ENCODE measurements around the gene CARS1.

GRCh38 chr11:3090096-3090901 is 33.1 kb upstream of the CARS1 start:
- TF ChIP-seq POLR2A (IDR thresholded peaks at IDR 0.05) (no peak), CTCF (IDR thresholded peaks at IDR 0.05) (no peak)
